Naive B cell (primary cell): ENCODE measurements around the gene AGAP1. TPM values are rescaled to one million over a fixed set of nuclear protein-coding genes. Genes with fewer than 3 reads are reported as not detected.

Experiments
- ATAC-seq, 2 donors: fragments of 150-1000 bp; cut with Tn5 transposase; 2 replicates each; pipeline ENCODE4 v1.10.0; 2021; ENCODE audit warnings: low read depth in 2 of 2, mild to moderate bottlenecking in 2 of 2, moderate library complexity in 2 of 2
- DNase-seq: peaks from one replicate; pipeline ENCODE4 v3.0.0; 2022
- H3K27ac Mint-ChIP-seq, 6 donors: one replicate each; pipeline ENCODE4 v1.8.0; 2020 to 2022; ENCODE audit warnings: mild to moderate bottlenecking in 6 of 6, mixed read lengths in 6 of 6, moderate library complexity in 5 of 6, inconsistent platforms in 2 of 6
- H3K27me3 Mint-ChIP-seq, 3 donors: one replicate each; pipeline ENCODE4 v1.8.0; 2021 to 2022; ENCODE audit warnings: mixed read lengths in 3 of 3, mild to moderate bottlenecking in 1 of 3
- H3K36me3 Mint-ChIP-seq, 2 donors: one replicate each; pipeline ENCODE4 v1.8.0; 2020 to 2022; ENCODE audit warnings: mixed read lengths in 2 of 2, inconsistent platforms in 1 of 2, mild to moderate bottlenecking in 1 of 2
- H3K4me1 Mint-ChIP-seq, 3 donors: one replicate each; pipeline ENCODE4 v1.8.0; 2020 to 2022; ENCODE audit warnings: mixed read lengths in 3 of 3, inconsistent platforms in 1 of 3, mild to moderate bottlenecking in 1 of 3, moderate library complexity in 1 of 3
- H3K4me3 Mint-ChIP-seq, 8 donors: one replicate each; pipeline ENCODE4 v1.8.0; 2020 to 2022; ENCODE audit warnings: mild to moderate bottlenecking in 8 of 8, mixed read lengths in 8 of 8, moderate library complexity in 8 of 8, inconsistent platforms in 2 of 8
- H3K9me3 Mint-ChIP-seq, 7 donors: one replicate each; pipeline ENCODE4 v1.8.0; 2020 to 2022; ENCODE audit warnings: mixed read lengths in 7 of 7, mild to moderate bottlenecking in 5 of 7, inconsistent platforms in 2 of 7, moderate library complexity in 1 of 7
- polyA plus RNA-seq, 6 donors: library from polyadenylated mRNA; unstranded; fragments of 300-500 nt; fragmentation: Illumina TruSeq; gene quantifications; one replicate each; pipeline ENCODE4 v1.2.3, GENCODE V29; 2021; ENCODE audit warnings: low read depth in 6 of 6

AGAP1 gene
- polyA plus RNA-seq, 6 donors from 2014 or later: not detected

DNA sequence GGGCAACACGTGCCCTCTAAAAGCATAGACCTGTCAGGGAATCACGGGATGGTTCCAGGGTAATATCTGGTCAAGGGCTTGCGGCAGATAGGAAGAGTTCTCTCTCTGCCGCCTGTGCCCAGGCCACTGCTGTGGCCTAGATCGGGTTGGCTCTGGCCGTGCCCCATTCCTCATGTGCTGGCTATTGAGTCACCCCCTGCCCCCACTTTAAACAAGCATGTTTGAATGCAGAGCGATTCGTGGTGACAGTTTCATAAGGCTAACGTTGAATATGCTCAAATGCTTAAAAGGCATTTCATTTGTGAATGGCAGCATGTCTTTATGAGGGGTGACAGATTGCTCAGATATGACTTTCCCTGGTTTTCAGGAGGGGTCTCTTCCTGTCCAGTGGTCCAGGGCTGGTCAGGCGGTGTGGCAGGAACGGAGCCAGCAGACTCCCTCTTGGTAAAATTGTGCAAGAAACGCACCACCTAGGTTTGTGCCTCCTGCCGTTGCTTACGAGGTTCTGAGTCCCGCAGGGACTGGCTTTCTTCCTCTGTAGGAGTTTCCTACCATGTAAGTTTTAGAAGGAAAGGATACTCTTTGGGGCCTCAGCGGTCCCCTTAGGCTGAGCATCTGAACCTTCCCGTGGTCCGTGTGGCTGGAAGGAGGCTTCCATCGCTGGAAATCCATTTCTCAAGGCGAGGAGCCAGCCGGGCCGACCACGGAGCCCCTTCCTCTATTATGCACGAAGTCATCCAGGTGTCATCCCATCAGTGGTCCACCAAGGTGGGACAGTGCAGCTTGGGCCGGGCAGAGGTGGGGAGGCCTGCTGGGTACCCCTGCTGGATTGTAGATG, 50.2 kb downstream of the AGAP1 start:
- peaks cover 0 to 5% (median 0%) of the 10 kb centered on the region in 7 donors for H3K9me3 Mint-ChIP-seq
- no peak for DNase-seq
- peaks cover 0 to 10% (median 6%) of the 10 kb centered on the region in 3 donors for H3K27me3 Mint-ChIP-seq
- no peak overlapping the region for H3K4me3 Mint-ChIP-seq
- no peak overlapping the region for H3K27ac Mint-ChIP-seq
- H3K4me1 Mint-ChIP-seq: no peaks in the 10 kb centered on the region
- no peak for ATAC-seq
- no peaks in the 10 kb centered on the region for H3K36me3 Mint-ChIP-seq

DNA sequence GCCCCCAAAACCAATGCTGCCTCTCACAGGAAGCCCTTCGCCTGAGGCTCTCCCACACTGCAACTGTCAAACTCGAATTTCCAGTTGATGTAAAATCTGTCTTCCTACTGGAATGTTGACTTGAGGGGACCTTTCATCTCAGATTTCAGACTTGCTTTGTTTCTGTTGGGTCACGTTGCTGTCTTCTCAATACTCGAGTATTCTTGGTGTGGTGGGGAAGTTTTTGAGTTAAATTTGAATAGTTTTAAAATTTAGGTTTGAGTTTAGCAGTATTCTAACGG, 50.8 kb downstream of the AGAP1 start:
- H3K27ac Mint-ChIP-seq: no peak overlapping the region
- no peak for DNase-seq

DNA sequence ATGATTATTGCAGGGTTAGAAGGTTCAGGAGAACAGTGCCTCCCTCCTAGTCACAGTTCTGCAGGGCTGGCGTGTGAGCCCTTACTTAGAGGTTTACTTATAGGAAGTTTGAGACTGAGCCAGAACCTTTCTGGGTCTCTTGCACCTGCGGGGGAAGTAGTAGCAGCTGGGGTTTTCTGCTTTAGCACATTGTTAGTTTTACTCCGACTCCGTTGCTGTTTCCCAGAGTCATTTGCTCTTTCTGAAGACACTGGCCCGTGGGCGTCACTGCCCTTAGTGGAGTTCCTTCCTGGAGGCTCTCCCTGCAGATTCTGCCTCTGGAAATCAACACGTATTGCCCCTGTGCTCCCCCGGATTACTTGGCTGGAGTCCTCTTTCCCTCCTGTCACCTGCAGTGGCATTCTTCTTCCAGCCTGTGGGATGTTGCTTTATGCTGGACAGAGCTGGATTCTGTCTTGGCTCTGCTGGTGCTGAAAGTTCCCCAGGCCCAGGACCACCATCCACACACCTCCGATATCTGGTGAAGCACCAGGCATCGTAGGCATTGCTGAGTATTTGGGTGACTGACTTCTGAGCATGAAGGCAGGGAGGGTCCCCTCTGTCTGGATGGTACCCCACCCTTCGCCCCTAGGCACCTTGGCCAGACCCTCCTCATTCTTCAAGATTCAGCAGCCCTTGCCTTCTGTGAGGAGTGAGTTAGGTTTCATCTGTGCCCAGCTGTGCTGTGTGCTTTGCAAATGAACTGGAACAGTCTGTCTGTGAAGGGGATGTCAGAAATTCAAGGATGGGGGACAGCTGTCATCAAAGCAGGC, 51.7 kb downstream of the AGAP1 start:
- Mint-ChIP-seq H3K36me3 (no peaks in the 10 kb centered on the region), H3K27ac (no peak overlapping the region), H3K4me1 (no peaks in the 10 kb centered on the region), H3K9me3 (peaks cover 0 to 5% (median 0%) of the 10 kb centered on the region in 7 donors), H3K27me3 (peaks cover 10 to 12% (median 11%) of the 10 kb centered on the region in 3 donors), H3K4me3 (no peak overlapping the region)
- ATAC-seq: no peak
- no peak for DNase-seq

More for the DNA sequence above, 50.8 kb downstream of the AGAP1 start:
- Mint-ChIP-seq H3K36me3 (no peaks in the 10 kb centered on the region), H3K4me1 (no peaks in the 10 kb centered on the region), H3K27me3 (peaks cover 3 to 10% (median 8%) of the 10 kb centered on the region in 3 donors), H3K9me3 (peaks cover 0 to 5% (median 0%) of the 10 kb centered on the region in 7 donors), H3K4me3 (no peak overlapping the region)
- ATAC-seq: no peak

DNA sequence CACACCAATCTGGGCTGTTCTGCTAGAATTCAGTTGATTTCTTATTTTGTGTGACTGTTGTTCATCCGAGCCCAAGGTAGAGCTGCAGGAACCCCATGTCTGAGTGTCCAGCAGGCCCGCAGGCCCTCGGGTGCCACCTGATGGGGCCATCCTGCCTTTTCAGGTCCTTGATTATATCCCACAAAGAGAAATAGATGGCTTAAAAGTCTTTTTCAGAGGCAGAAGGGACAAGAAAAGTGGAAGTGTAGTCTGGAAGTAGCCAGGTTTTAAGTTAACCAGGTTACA, 52.2 kb downstream of the AGAP1 start:
- H3K4me3 Mint-ChIP-seq: no peak overlapping the region
- no peaks in the 10 kb centered on the region for H3K4me1 Mint-ChIP-seq
- H3K27ac Mint-ChIP-seq: no peak overlapping the region
- H3K36me3 Mint-ChIP-seq: no peaks in the 10 kb centered on the region
- peaks cover 10 to 12% (median 11%) of the 10 kb centered on the region in 3 donors for H3K27me3 Mint-ChIP-seq
- H3K9me3 Mint-ChIP-seq: peaks cover 0 to 5% (median 0%) of the 10 kb centered on the region in 7 donors
- DNase-seq (no peak), ATAC-seq (no peak)

DNA sequence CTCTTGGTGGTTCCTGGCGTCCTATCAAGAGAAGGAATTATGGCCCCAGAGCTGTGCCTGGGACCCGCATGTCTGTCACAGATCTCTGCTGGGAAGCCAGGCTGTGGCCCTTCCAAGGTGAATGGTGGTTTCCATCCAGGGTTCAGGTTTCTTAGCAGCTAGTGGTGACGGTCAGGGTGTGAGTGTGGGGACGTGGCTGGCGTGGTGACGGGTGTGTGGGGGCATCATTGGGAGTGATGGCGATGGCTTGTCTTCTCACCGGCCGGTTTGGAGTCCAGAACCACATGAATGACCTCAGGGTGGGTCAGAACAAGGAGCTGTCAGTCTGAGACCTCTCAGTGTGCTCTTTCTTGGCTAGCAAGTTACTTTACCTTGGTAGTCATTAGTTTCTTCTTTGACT, 52.6 kb downstream of the AGAP1 start:
- Mint-ChIP-seq H3K27me3 (peaks cover 10 to 13% (median 11%) of the 10 kb centered on the region in 3 donors), H3K9me3 (peaks cover 0 to 5% (median 0%) of the 10 kb centered on the region in 7 donors), H3K4me1 (no peaks in the 10 kb centered on the region), H3K36me3 (no peaks in the 10 kb centered on the region), H3K4me3 (no peak overlapping the region), H3K27ac (no peak overlapping the region)
- ATAC-seq (no peak), DNase-seq (no peak)

DNA sequence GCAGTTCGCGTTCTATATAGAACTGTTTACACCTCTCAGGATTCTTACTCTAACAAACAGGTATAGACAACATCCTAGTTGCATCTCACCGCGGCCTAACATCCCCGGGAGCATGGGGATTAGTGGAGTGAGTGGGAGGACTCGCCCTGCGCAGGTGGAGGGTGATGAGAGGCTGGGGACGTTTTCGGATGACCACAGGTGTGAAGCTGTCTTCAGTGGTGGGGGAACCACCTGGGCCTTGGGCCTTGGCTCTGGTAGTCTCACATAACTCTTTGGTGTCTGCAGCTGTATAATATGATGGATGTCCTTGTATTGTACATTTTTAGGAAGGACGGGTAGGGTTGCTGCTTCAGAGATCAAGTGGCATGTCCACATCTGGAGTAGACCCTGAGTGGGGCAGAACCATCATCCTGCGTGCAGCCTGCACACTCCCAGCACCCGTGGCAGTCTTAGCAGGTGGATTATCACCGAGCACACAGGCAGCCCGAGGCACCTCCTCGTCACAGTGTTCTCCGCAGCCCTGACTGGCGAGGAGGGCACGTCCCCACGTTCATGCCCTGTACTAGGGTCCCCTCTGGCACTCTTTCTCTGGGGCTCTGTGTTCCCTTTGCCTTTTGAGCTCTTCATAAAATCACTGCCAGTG, 56.0 kb downstream of the AGAP1 start:
- no peak overlapping the region for H3K4me3 Mint-ChIP-seq
- H3K36me3 Mint-ChIP-seq: no peaks in the 10 kb centered on the region
- ATAC-seq (no peak), DNase-seq (no peak)
- H3K9me3 Mint-ChIP-seq: no peaks in the 10 kb centered on the region
- H3K4me1 Mint-ChIP-seq: no peaks in the 10 kb centered on the region
- peaks cover 13 to 34% (median 27%) of the 10 kb centered on the region in 3 donors for H3K27me3 Mint-ChIP-seq
- H3K27ac Mint-ChIP-seq: peak overlapping the region in 1 of 6 donors; percentile 38

DNA sequence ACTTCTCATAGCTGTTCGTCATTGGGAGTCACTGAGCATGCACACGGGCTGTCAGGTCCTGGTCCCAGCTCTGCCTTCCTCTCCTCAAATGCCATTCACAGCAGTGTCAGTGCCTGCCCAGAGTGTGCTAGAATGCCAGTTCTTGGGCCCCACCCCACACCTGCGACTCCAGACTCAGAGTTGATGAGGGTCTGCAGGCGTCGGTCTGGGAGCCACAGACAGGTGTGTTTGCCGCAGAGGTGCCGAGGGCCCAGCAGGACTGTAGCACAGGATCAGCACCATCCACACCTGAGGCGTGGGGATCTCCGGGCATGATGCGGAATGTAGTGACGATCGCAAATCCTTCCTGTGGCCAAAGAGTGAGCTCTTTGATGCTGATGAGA, 56.5 kb downstream of the AGAP1 start:
- Mint-ChIP-seq H3K36me3 (no peaks in the 10 kb centered on the region), H3K27ac (no peak overlapping the region), H3K27me3 (peaks cover 10 to 39% (median 30%) of the 10 kb centered on the region in 3 donors), H3K4me3 (no peak overlapping the region), H3K4me1 (no peaks in the 10 kb centered on the region), H3K9me3 (no peaks in the 10 kb centered on the region)
- no peak for ATAC-seq
- no peak for DNase-seq

DNA sequence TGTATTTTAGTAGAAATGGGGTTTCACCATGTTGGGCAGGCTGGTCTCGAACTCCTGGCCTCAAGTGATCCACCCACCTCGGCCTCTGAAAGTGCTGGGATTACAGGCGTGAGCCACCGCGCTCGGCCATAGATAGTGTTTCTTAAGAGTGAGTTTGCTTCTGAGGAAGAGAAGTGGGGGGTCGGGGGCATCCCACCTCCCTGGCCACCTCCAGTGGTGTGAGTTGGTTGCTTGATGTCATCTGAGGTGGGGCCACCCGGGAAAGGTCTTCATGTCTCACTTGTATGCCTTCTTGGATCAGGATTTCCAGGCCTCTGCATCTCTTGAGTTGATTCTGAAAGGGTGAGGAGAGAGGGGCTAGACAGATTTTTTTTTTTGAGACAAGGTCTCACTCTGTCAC, 57.1 kb downstream of the AGAP1 start:
- H3K4me1 Mint-ChIP-seq: no peaks in the 10 kb centered on the region
- peaks cover 10 to 44% (median 32%) of the 10 kb centered on the region in 3 donors for H3K27me3 Mint-ChIP-seq
- no peak overlapping the region for H3K27ac Mint-ChIP-seq
- H3K9me3 Mint-ChIP-seq: no peaks in the 10 kb centered on the region
- ATAC-seq (no peak), DNase-seq (no peak)
- no peak overlapping the region for H3K4me3 Mint-ChIP-seq
- no peaks in the 10 kb centered on the region for H3K36me3 Mint-ChIP-seq

DNA sequence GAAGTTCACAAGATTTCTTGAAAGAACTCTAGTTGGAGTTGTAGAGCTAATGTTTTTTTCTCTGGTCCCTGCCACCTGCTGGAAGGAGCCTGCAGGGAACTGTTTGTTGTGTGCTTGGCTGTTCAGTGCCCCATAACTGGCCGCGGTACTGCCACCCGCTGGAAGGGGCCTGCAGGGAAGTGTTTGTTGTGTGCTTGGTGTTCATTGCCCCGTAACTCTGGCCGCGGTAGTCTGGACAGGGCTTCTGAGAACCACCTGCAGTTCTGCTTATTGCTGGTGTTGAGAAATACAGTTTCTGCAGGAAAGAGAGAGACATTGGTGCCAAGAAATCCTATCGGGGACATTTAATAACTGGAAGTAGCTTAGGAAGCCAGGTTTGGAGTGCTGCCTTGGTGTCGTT, 58.1 kb downstream of the AGAP1 start:
- H3K4me3 Mint-ChIP-seq: no peak overlapping the region
- no peaks in the 10 kb centered on the region for H3K4me1 Mint-ChIP-seq
- H3K27ac Mint-ChIP-seq: peak overlapping the region in 1 of 6 donors; percentile 5
- H3K36me3 Mint-ChIP-seq: no peaks in the 10 kb centered on the region
- peaks cover 0 to 2% (median 0%) of the 10 kb centered on the region in 7 donors for H3K9me3 Mint-ChIP-seq
- no peak for DNase-seq
- no peak for ATAC-seq
- H3K27me3 Mint-ChIP-seq: peaks cover 14 to 44% (median 34%) of the 10 kb centered on the region in 3 donors

DNA sequence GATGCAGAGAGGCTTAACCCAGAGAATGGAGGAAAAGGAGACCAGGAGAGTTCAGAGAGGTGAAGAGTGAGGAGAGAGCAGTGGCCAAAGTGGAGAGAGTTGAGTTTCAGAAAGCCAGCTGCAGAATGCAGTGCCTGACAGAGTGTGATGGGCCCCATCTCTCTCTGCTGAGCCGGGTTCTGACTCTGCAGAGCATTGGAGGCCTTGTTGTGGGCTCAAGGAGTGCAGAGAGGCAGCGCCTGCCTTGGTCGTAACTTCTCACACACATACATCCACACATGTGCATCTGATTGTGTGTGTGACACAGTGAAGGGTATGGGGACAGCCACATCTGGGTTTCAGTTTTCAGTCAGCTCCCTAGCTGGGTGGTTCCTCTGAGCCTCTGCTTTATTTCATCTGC, 58.8 kb downstream of the AGAP1 start:
- H3K27me3 Mint-ChIP-seq: peaks cover 14 to 44% (median 35%) of the 10 kb centered on the region in 3 donors
- H3K4me3 Mint-ChIP-seq: no peak overlapping the region
- ATAC-seq (no peak), DNase-seq (no peak)
- H3K27ac Mint-ChIP-seq: no peak overlapping the region
- H3K36me3 Mint-ChIP-seq: no peaks in the 10 kb centered on the region
- H3K4me1 Mint-ChIP-seq: no peaks in the 10 kb centered on the region
- H3K9me3 Mint-ChIP-seq: peaks cover 0 to 2% (median 0%) of the 10 kb centered on the region in 7 donors

DNA sequence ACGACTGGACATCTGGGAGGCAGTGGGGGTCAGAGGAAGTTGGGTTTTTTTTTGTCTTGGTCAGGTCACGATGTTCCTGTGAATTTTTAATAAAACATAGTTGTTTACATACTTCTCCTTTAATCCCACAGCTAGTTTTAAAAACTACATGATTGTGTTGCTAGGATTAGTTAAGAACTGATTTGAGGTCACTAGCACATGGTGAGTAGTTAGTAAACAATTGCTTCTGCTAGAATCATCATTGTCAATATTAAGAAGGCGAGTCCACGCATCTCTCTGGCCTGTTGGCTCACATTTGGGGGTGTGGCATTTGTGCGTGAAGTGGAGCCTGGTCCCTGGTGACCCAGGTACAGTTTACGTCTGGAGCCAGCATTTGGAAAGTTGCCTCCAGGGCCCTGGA, 59.4 kb downstream of the AGAP1 start:
- H3K9me3 Mint-ChIP-seq: peaks cover 0 to 2% (median 0%) of the 10 kb centered on the region in 7 donors

DNA sequence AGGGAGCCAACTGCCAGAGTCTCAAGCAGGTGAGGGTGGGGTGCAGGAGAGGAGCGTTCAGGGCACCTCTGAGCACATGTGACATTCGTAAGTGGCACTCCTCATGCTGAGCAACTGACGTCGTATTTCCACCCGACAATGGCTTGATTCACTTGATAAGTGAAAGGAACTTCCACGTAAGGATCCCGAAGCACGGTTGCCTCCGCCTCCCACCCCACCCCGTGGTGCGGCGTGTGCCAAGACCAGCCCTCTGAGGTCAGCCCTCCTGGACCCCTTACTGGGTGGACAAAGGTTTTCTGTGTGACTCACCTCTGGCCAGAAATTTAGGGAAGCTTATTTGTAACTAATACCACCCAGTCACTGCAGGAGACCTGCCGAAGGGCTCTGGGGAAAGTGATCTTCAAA, 59.9 kb downstream of the AGAP1 start:
- DNase-seq (no peak), ATAC-seq (no peak)
- H3K27me3 Mint-ChIP-seq: peaks cover 14 to 44% (median 35%) of the 10 kb centered on the region in 3 donors
- peaks cover 0 to 2% (median 0%) of the 10 kb centered on the region in 7 donors for H3K9me3 Mint-ChIP-seq
- no peak overlapping the region for H3K4me3 Mint-ChIP-seq
- H3K4me1 Mint-ChIP-seq: no peaks in the 10 kb centered on the region
- no peaks in the 10 kb centered on the region for H3K36me3 Mint-ChIP-seq
- H3K27ac Mint-ChIP-seq: no peak overlapping the region

More for the DNA sequence above, 59.4 kb downstream of the AGAP1 start:
- no peaks in the 10 kb centered on the region for H3K36me3 Mint-ChIP-seq
- peaks cover 14 to 44% (median 35%) of the 10 kb centered on the region in 3 donors for H3K27me3 Mint-ChIP-seq
- H3K27ac Mint-ChIP-seq: no peak overlapping the region
- DNase-seq: no peak
- no peaks in the 10 kb centered on the region for H3K4me1 Mint-ChIP-seq
- ATAC-seq: no peak
- H3K4me3 Mint-ChIP-seq: no peak overlapping the region

DNA sequence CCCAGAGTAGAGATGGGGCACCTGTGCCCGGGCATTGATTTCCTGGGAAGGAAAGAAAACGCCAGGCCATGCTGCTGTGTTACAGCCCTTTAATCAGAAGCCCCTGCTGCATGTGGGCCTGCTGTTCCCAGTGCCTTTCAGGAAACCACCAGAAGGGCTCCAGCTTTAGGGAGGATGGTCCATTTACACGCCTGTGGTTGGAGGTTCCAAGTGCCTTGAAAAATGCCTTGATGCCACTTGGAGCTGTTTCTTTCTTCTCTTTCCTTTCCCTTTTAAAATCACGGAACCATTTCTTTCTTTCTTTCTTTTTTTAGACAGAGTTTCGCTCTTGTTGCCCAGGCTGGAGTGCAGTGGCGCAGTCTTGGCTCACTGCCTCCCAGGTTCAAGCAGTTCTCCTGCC, 60.5 kb downstream of the AGAP1 start:
- H3K36me3 Mint-ChIP-seq: no peaks in the 10 kb centered on the region

More for the DNA sequence above, 60.5 kb downstream of the AGAP1 start:
- DNase-seq (no peak), ATAC-seq (no peak)
- H3K4me1 Mint-ChIP-seq: no peaks in the 10 kb centered on the region
- peaks cover 14 to 44% (median 35%) of the 10 kb centered on the region in 3 donors for H3K27me3 Mint-ChIP-seq
- H3K27ac Mint-ChIP-seq: peak overlapping the region in 1 of 6 donors; percentile 25
- peak overlapping the region in 1 of 8 donors; percentile 42 for H3K4me3 Mint-ChIP-seq
- H3K9me3 Mint-ChIP-seq: peaks cover 0 to 2% (median 0%) of the 10 kb centered on the region in 7 donors
